HEK293 (cell line): ENCODE measurements around the gene ARAP3.

Source experiments
- CTCF ChIA-PET: fragments of 350-600 bp; formaldehyde crosslinking; extraction: SDS; loops from one replicate; lab custom pipeline; 2021; ENCODE audit warnings: antibody characterized with exemption; lab: Yijun Ruan, JAX
- POLR2A ChIA-PET: fragments of 300-600 bp; formaldehyde crosslinking; extraction: SDS; loops from one replicate; lab custom pipeline; 2020; ENCODE audit warnings: antibody characterized with exemption, inconsistent platforms; lab: Yijun Ruan, JAX
- H3K27ac ChIP-seq: fragments of 200-500 bp; sonication (Bioruptor generic); 2 replicates; pipeline ENCODE4 v1.5.1; 2014; ENCODE audit warnings: low read depth, low read length, control low read depth, inconsistent platforms; ENCODE audit errors: extremely low read depth
- H3K36me3 ChIP-seq, 2 experiments: fragments of 200-500 bp in 1 of 2; sonication (Bioruptor generic) in 1 of 2; 1 replicate in 1 of 2; 2 replicates in 1 of 2; pipeline ENCODE4 v1.5.1; 2014 to 2017; ENCODE audit warnings: inconsistent platforms in 2 of 2, low read length in 2 of 2; ENCODE audit not compliant: control insufficient read depth in 2 of 2, insufficient read depth in 1 of 2
- H3K4me1 ChIP-seq: fragments of 200-500 bp; sonication (Bioruptor generic); 2 replicates; pipeline ENCODE4 v1.5.1; 2014; ENCODE audit warnings: mild to moderate bottlenecking, low read length, inconsistent platforms; ENCODE audit not compliant: control insufficient read depth, insufficient read depth
- H3K4me3 ChIP-seq: 2 replicates; pipeline ENCODE4 v1.5.1; 2011; ENCODE audit warnings: low read depth, mild to moderate bottlenecking, control low read depth, low read length, moderate library complexity
- H3K9me3 ChIP-seq: fragments of 200-500 bp; sonication (Bioruptor generic); 2 replicates; pipeline ENCODE4 v1.5.1; 2014; ENCODE audit warnings: low read depth, low read length, inconsistent platforms; ENCODE audit not compliant: control insufficient read depth, insufficient read depth
- ATF2 ChIP-seq: fragments of 450-650 bp; formaldehyde crosslinking; IDR thresholded peaks from 2 replicates; pipeline ENCODE4 v1.5.1; 2016; ENCODE audit warnings: missing biosample characterization, missing genetic modification characterization, low read depth
- GLI2 ChIP-seq: fragments of 450-650 bp; formaldehyde crosslinking; IDR thresholded peaks from 2 replicates; pipeline ENCODE4; 2017; ENCODE audit warnings: missing biosample characterization, missing genetic modification characterization, low read depth, borderline replicate concordance
- INSM2 ChIP-seq: fragments of 450-650 bp; formaldehyde crosslinking; IDR thresholded peaks from 2 replicates; pipeline ENCODE4 v1.5.1; 2016; ENCODE audit warnings: missing biosample characterization, missing genetic modification characterization
- REST ChIP-seq: fragments of 450-650 bp; formaldehyde crosslinking; IDR thresholded peaks from 2 replicates; pipeline ENCODE4 v1.5.1; 2016; ENCODE audit warnings: missing biosample characterization, missing genetic modification characterization
- ZFP37 ChIP-seq: fragments of 450-650 bp; formaldehyde crosslinking; IDR thresholded peaks from 2 replicates; pipeline ENCODE4 v1.5.1; 2016; ENCODE audit warnings: missing biosample characterization, missing genetic modification characterization
- ZNF174 ChIP-seq: fragments of 450-650 bp; formaldehyde crosslinking; IDR thresholded peaks from 2 replicates; pipeline ENCODE4 v1.5.0; 2017; ENCODE audit warnings: missing biosample characterization, mild to moderate bottlenecking, missing genetic modification characterization
- ZNF223 ChIP-seq: fragments of 450-650 bp; formaldehyde crosslinking; IDR thresholded peaks from 2 replicates; pipeline ENCODE4 v1.5.1; 2016; ENCODE audit warnings: missing biosample characterization, missing genetic modification characterization
- ZNF354C ChIP-seq: fragments of 450-650 bp; formaldehyde crosslinking; IDR thresholded peaks from 2 replicates; pipeline ENCODE4 v1.5.1; 2016; ENCODE audit warnings: missing biosample characterization, missing genetic modification characterization, low read depth, borderline replicate concordance
- ZNF416 ChIP-seq: fragments of 450-650 bp; formaldehyde crosslinking; IDR thresholded peaks from 2 replicates; pipeline ENCODE4 v1.5.1; 2016; ENCODE audit warnings: missing biosample characterization, missing genetic modification characterization
- ZNF473 ChIP-seq: fragments of 450-650 bp; formaldehyde crosslinking; IDR thresholded peaks from 2 replicates; pipeline ENCODE4 v1.5.1; 2017; ENCODE audit warnings: missing biosample characterization, missing genetic modification characterization
- ZNF558 ChIP-seq: fragments of 450-650 bp; formaldehyde crosslinking; IDR thresholded peaks from 2 replicates; pipeline ENCODE4 v1.5.1; 2016; ENCODE audit warnings: missing biosample characterization, missing genetic modification characterization
- ZNF654 ChIP-seq: fragments of 450-650 bp; formaldehyde crosslinking; IDR thresholded peaks from 2 replicates; pipeline ENCODE4 v1.5.1; 2016; ENCODE audit warnings: low read depth, missing biosample characterization, missing genetic modification characterization
- ZNF658 ChIP-seq: fragments of 450-650 bp; formaldehyde crosslinking; IDR thresholded peaks from 2 replicates; pipeline ENCODE4; 2016; ENCODE audit warnings: missing biosample characterization, missing genetic modification characterization
- ZNF677 ChIP-seq: fragments of 450-650 bp; IDR thresholded peaks from 2 replicates; pipeline ENCODE4 v1.5.0; 2018; ENCODE audit warnings: missing biosample characterization, mild to moderate bottlenecking, missing genetic modification characterization, moderate library complexity
- ZNF692 ChIP-seq: fragments of 450-650 bp; formaldehyde crosslinking; IDR thresholded peaks from 2 replicates; pipeline ENCODE4 v1.5.1; 2016; ENCODE audit warnings: missing biosample characterization, missing genetic modification characterization
- ZNF776 ChIP-seq: fragments of 450-650 bp; formaldehyde crosslinking; IDR thresholded peaks from 2 replicates; pipeline ENCODE4 v1.5.0; 2017; ENCODE audit warnings: missing biosample characterization, missing genetic modification characterization, borderline replicate concordance
- ZNF785 ChIP-seq: fragments of 450-650 bp; formaldehyde crosslinking; IDR thresholded peaks from 2 replicates; pipeline ENCODE4 v1.5.1; 2016; ENCODE audit warnings: missing biosample characterization, missing genetic modification characterization
- ZNF791 ChIP-seq: fragments of 450-650 bp; formaldehyde crosslinking; IDR thresholded peaks from 2 replicates; pipeline ENCODE4 v1.5.1; 2016; ENCODE audit warnings: missing biosample characterization, missing genetic modification characterization
- ZNF843 ChIP-seq: fragments of 450-650 bp; formaldehyde crosslinking; IDR thresholded peaks from 2 replicates; pipeline ENCODE4 v1.5.1; 2016; ENCODE audit warnings: missing biosample characterization, missing genetic modification characterization

ARAP3 gene

GRCh38 chr5:141623186-141623585 lies 58.8 kb downstream of the ARAP3 start:
- Histone ChIP-seq H3K4me1 (no peaks in the 10 kb centered on the region), H3K9me3 (no peaks in the 10 kb centered on the region), H3K4me3 (no peak overlapping the region), H3K27ac (no peak overlapping the region), H3K36me3 (peaks cover 43 to 84% of the 10 kb centered on the region in 2 experiments)
- TF ChIP-seq INSM2 (tag by site-specific recombination) (no peak), ZNF677 (no peak), ZNF791 (tag by site-specific recombination) (no peak), ZNF174 (tag by site-specific recombination) (no peak), ZNF658 (tag by site-specific recombination) (no peak), ZNF473 (tag by site-specific recombination) (no peak), ZNF416 (tag by site-specific recombination) (no peak), ZNF692 (no peak), ZNF558 (no peak), ZNF223 (tag by site-specific recombination) (no peak), ZNF843 (tag by site-specific recombination) (no peak), ZFP37 (tag by site-specific recombination) (no peak), REST (tag by site-specific recombination) (no peak), ZNF776 (tag by site-specific recombination) (no peak), ZNF654 (tag by site-specific recombination) (no peak), ZNF785 (tag by site-specific recombination) (no peak), ATF2 (tag by site-specific recombination) (no peak), ZNF354C (no peak), GLI2 (tag by site-specific recombination) (no peak)
- ChIA-PET POLR2A (no interaction called here), CTCF (interaction anchor here (0.6 to 2.7 kb wide), 4 partner anchors 13 to 184 kb away, joined by 3 to 9 read pairs (median 4); partner anchors contain the start of genes HDAC3 and RELL2)
